ENCODE measurements around the gene TMEM168.
A peak's percentile ranks its signal among the peaks of the same experiment; 100 is the strongest.
"Not testable (repeated sequence)": the region's sequence is repeated elsewhere in the genome, so short reads cannot be mapped to it uniquely, and the experiment has no call there.

The TMEM168 gene, protein sequence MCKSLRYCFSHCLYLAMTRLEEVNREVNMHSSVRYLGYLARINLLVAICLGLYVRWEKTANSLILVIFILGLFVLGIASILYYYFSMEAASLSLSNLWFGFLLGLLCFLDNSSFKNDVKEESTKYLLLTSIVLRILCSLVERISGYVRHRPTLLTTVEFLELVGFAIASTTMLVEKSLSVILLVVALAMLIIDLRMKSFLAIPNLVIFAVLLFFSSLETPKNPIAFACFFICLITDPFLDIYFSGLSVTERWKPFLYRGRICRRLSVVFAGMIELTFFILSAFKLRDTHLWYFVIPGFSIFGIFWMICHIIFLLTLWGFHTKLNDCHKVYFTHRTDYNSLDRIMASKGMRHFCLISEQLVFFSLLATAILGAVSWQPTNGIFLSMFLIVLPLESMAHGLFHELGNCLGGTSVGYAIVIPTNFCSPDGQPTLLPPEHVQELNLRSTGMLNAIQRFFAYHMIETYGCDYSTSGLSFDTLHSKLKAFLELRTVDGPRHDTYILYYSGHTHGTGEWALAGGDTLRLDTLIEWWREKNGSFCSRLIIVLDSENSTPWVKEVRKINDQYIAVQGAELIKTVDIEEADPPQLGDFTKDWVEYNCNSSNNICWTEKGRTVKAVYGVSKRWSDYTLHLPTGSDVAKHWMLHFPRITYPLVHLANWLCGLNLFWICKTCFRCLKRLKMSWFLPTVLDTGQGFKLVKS

DNA sequence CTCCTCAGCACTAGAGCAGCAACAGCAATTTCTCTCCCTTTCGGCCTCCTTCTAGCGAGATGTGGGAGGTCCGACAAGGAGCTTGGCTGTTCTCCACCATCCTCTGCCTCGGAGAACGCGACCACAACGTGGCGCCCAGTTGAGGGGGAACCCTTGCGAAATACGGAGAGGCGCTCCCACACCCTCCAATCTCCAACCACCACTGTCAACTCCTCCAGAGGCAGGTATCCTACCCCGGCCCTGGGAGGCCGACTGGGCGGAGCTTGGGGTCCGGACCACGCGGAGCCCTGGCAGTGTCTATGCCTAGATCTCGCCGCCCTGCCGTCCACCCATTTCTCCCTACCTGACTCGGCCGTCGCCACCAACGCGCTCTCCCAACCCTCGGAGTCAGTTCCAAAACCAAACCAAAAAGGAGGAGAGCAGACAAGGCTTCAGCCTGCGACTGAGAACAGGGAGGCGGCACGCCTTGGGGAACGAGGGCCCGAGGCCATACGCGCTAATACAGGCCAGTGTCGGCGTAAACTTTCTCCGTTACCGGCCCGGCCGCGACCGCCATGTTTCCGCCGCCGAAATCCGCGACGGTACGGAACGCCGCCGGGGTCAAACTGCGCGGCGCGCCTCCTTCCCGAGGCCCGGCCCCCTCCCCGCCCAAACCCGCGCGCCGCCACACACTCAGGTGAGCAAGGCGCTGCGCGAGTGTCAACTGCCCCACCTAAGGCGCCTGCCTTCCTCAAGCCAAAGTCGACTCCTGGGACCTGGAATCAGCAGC lies at the start of gene TMEM168:
Gene TMEM168, minus strand, starts transcription at position 577 of the 769 bp plus-strand sequence. CDS start 5,568 bp downstream, outside the sequence.
- Histone ChIP-seq H3K4me3 (peak within 1 kb of the TSS; percentile 65), H3K27me3 (ENCODE audit: low read depth) (no peaks in the 10 kb centered on the region), H3K36me3 (replicated peaks) (no peaks in the 10 kb centered on the region), H3K4me1 (peaks cover 18% of the 10 kb centered on the region), H3K9me3 (no peaks in the 10 kb centered on the region)
- peak; percentile 67 to 83 for DNase-seq (ENCODE audit: low spot score in 2 of 2)
- in situ Hi-C loops (cut with MboI; ENCODE audit: low sequenced_read_pairs) = no loop called here

DNA sequence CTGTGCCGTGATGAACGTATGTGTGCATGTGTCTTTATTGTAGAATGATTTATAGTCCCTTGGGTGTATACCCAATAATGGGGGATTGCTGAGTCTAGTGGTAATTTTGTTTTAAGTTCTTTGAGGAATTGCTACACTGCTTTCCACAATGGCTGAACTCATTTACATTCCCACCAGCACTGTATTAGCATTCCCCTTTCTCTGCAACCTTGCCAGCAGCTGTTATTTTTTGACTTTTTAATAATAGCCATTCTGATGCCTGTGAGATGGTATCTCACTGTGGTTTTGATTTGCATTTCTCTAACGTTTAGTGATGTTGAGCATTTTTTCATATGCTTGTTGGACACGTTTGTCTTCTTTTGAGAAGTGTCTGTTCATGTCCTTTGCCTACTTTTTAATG lies 45.7 kb upstream of the TMEM168 start:
- H3K4me1 ChIP-seq; H3K27me3 ChIP-seq (ENCODE audit: low read depth); H3K4me3 ChIP-seq; H3K9me3 ChIP-seq; H3K36me3 ChIP-seq (replicated peaks); in situ Hi-C loops (cut with MboI; ENCODE audit: low sequenced_read_pairs): not testable (repeated sequence)
- peak in 1 of 2 experiments; percentile 4 for DNase-seq (ENCODE audit: low spot score in 2 of 2)

DNA sequence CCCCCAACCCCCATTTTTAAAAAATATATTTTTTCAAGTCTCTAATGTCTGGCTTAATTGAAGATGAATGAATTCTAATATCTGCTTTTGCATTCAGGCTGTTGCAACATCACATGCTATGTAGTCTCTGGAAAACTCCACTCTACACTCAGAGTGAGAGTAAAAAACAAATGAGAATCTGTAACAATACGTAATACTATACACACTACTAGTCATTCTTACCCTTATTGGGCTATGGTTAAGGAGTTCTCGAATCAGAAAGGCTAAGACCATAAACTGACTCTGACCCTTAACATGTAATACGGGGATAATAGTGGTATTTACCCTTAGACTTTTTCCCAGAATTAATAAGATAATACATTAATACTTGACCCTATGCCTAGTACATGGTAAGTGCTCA lies 42.9 kb upstream of the TMEM168 start:
- Histone ChIP-seq H3K9me3 (no peaks in the 10 kb centered on the region; the same call in 1 of the 2 replicates), H3K4me1 (no peaks in the 10 kb centered on the region), H3K27me3 (ENCODE audit: low read depth) (no peaks in the 10 kb centered on the region), H3K36me3 (replicated peaks) (no peaks in the 10 kb centered on the region), H3K4me3 (no peak overlapping the region)
- in situ Hi-C loops (cut with MboI; ENCODE audit: low sequenced_read_pairs) = no loop called here
- no peak for DNase-seq (ENCODE audit: low spot score in 2 of 2)

DNA sequence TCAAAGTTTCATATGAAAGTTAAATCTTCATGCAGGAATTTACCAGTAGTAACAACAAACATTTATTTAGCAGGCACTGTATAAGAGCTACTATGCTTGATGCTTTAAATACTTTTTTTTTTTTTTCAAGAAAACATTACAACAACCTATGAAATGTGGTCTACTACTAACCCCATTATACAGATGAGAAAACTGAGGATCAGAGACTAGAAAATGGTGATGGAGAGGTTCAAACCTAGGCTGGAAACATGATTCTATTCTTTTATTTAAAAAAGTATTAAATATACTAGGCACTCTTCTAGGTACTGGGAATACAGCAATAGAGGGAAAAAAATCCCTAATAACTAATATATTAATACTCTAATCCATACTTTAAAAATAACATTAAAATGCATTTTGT lies 40.6 kb upstream of the TMEM168 start:
- DNase-seq (ENCODE audit: low spot score in 2 of 2) = no peak
- Histone ChIP-seq H3K27me3 (ENCODE audit: low read depth) (no peaks in the 10 kb centered on the region), H3K4me1 (no peaks in the 10 kb centered on the region), H3K36me3 (replicated peaks) (no peaks in the 10 kb centered on the region), H3K4me3 (no peak overlapping the region), H3K9me3 (no peaks in the 10 kb centered on the region; the same call in 1 of the 2 replicates)
- in situ Hi-C loops (cut with MboI; ENCODE audit: low sequenced_read_pairs) = no loop called here

DNA sequence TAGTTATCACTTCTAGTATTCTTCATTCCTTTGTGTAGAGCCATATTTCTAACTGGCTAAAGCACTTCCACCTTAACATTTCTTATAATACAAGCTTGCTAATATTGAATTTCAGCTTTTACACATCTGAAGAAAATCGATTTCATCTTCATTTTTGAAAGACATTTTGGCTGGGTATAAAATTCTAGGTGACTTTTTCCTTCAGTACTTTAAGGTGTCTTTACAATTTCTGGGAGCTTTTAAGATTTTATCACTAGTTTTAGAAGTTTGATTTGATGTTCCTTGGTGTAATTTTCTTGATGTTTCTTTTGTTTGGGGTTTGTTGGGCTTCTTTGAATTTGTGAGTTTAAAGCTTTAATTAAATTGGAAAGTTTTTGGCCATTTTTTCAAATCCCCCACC lies 38.5 kb upstream of the TMEM168 start:
- no peaks in the 10 kb centered on the region for H3K27me3 ChIP-seq (ENCODE audit: low read depth)
- DNase-seq (ENCODE audit: low spot score in 2 of 2) = no peak
- no peaks in the 10 kb centered on the region for H3K4me1 ChIP-seq
- H3K36me3 ChIP-seq (replicated peaks) = no peaks in the 10 kb centered on the region
- no peaks in the 10 kb centered on the region; the same call in 1 of the 2 replicates for H3K9me3 ChIP-seq
- in situ Hi-C loops (cut with MboI; ENCODE audit: low sequenced_read_pairs) = no loop called here
- no peak overlapping the region for H3K4me3 ChIP-seq

DNA sequence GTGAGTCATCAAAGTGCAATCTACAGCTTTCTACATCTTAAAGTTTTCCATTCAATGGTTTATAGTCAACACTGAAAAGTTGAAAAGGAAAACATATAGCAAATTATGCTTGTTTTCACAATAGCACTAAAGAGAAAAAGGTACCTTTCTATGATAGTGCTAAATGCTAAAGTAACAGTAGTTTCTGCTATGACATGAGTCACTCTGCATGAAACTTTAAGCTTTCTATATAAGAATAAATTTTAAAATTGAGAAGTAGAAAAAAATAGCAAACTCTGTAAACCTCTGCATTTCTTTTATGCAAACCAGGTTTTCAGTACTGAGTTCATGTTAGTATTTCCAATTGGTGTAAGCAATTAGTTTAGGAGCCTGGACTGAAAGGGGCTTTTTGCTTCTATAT lies 31.2 kb upstream of the TMEM168 start:
- DNase-seq (ENCODE audit: low spot score in 2 of 2) = no peak
- H3K27me3 ChIP-seq (ENCODE audit: low read depth) = no peaks in the 10 kb centered on the region
- H3K4me1 ChIP-seq = no peaks in the 10 kb centered on the region; the same call in 1 of the 2 replicates
- no peaks in the 10 kb centered on the region for H3K36me3 ChIP-seq (replicated peaks)
- no peaks in the 10 kb centered on the region for H3K9me3 ChIP-seq
- in situ Hi-C loops (cut with MboI; ENCODE audit: low sequenced_read_pairs) = no loop called here
- H3K4me3 ChIP-seq = no peak overlapping the region

DNA sequence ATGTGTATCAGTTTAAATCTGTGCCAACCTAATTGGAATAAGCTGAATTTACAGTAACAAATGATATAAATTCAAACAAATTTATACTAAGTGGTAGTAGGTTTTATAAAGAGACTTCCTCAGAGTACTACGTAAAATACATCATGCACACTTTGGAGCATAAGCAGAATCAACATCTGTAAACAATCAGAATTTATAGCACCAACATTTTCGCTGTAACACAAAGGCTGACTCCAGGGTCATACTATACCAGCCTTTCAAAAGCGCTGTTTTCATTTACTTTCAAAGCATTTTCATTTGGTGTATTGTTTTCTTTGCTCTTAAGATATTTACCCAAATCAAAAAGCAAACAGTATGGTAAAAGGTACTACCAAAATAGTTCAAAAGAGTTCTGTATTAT lies 29.3 kb upstream of the TMEM168 start:
- Histone ChIP-seq H3K27me3 (ENCODE audit: low read depth) (no peaks in the 10 kb centered on the region), H3K4me1 (no peaks in the 10 kb centered on the region; the same call in 1 of the 2 replicates), H3K9me3 (no peaks in the 10 kb centered on the region), H3K36me3 (replicated peaks) (no peaks in the 10 kb centered on the region), H3K4me3 (no peak overlapping the region)
- DNase-seq (ENCODE audit: low spot score in 2 of 2) = no peak
- in situ Hi-C loops (cut with MboI; ENCODE audit: low sequenced_read_pairs) = no loop called here

DNA sequence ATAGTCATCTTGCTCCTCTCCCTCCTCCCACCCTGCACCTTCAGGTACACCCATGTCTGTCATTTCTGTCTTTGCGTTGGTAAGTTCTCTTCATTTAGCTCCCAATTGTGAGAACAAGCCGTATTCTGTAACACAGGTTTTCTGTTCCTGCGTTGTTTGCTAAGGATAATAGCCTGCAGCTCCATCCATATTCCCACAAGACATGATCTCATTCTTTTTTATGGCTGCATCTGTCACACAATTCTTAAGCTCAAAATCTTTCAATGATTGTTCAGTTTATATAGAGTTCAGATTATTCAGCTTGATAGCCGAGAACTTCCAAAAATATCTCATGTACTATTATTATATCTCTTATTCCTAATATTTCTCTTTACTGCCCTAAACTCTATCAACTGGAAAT lies 16.0 kb upstream of the TMEM168 start:
- no peaks in the 10 kb centered on the region; the same call in 1 of the 2 replicates for H3K27me3 ChIP-seq (ENCODE audit: low read depth)
- no peaks in the 10 kb centered on the region for H3K36me3 ChIP-seq (replicated peaks)
- in situ Hi-C loops (cut with MboI; ENCODE audit: low sequenced_read_pairs) = no loop called here
- H3K9me3 ChIP-seq = no peaks in the 10 kb centered on the region
- no peak for DNase-seq (ENCODE audit: low spot score in 2 of 2)
- no peaks in the 10 kb centered on the region for H3K4me1 ChIP-seq
- no peak overlapping the region for H3K4me3 ChIP-seq

DNA sequence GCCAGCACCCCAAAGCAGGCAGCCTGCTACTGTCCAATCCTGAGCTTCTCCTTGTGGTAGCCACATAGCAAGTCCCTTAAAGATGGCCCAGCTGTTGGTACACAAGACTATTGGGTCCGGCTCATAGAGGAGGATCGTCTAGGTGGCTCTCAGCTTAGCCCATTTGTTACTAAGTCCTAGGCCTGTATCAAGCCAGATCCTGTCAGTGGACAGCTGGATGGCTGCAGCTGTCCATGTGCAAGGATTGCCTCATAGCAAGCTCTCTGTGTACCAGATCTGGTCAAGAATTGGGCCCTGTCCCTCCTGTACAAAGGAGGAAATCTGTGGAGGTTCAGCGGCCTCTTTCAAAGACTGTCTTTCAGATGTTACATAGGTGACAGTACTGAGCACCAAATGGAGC lies 12.2 kb upstream of the TMEM168 start:
- H3K9me3 ChIP-seq = no peaks in the 10 kb centered on the region
- no peak overlapping the region for H3K4me3 ChIP-seq
- H3K27me3 ChIP-seq (ENCODE audit: low read depth) = no peaks in the 10 kb centered on the region; the same call in 1 of the 2 replicates
- H3K4me1 ChIP-seq = no peaks in the 10 kb centered on the region
- in situ Hi-C loops (cut with MboI; ENCODE audit: low sequenced_read_pairs) = no loop called here
- DNase-seq (ENCODE audit: low spot score in 2 of 2) = no peak
- H3K36me3 ChIP-seq (replicated peaks) = no peaks in the 10 kb centered on the region

DNA sequence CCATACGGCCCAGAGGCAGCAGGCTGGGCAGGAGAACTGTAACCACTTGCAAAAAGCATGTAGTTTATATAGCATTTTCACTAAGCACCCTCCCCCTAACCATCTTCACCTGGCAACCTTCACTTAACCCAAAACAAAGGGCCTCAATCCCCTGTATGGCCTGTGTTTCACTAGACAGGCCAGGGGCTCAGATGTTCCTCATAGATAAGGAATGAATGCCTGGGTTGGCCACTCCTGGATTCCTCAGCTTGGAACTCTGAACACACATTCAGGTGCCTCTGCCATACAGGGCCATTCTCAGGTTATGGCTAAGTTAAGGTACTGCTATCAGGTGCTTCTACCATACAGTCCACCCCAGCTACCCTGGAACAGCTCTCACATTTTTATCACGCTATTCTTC lies 10.3 kb upstream of the TMEM168 start:
- in situ Hi-C loops (cut with MboI; ENCODE audit: low sequenced_read_pairs) = no loop called here

DNA sequence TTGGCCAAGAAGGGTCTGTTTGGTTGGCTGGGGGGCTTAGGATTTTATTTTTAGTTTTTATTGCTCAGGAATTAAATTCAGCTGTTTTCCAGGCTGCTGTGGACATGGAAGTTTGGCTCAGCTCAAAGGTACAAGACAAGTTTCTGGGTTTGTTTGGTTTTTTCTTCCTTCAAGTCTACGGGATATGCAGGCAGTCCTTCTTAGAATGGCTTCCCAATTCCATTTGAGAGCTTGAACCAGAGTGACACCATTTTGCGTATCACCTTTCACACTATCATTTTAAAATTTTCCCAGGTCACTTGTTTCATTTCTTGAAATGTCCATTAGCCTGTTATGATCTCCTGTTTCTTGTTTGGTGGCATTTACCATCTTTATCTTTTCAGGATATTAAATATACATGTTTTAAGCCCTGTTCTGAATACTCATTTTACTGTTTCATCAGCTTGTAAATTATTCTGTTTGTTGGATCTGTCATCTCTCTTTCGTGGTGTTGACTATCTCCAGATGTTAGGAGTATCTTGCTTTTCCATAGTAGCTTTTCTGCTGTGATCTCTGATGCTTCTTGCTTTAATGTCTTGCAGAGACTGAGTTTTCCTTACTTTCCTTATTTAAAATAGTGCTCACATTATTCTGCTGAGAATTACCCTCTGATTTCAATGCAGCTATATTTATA lies 9.4 kb upstream of the TMEM168 start:
- Histone ChIP-seq H3K27me3 (ENCODE audit: low read depth) (no peaks in the 10 kb centered on the region), H3K4me1 (no peaks in the 10 kb centered on the region), H3K9me3 (no peaks in the 10 kb centered on the region), H3K4me3 (no peak overlapping the region), H3K36me3 (replicated peaks) (no peaks in the 10 kb centered on the region)
- in situ Hi-C loops (cut with MboI; ENCODE audit: low sequenced_read_pairs) = no loop called here
- DNase-seq (ENCODE audit: low spot score in 2 of 2) = no peak

More for the DNA sequence above, 10.3 kb upstream of the TMEM168 start:
- no peaks in the 10 kb centered on the region; the same call in 1 of the 2 replicates for H3K27me3 ChIP-seq (ENCODE audit: low read depth)
- no peak overlapping the region for H3K4me3 ChIP-seq
- H3K9me3 ChIP-seq = no peaks in the 10 kb centered on the region
- H3K36me3 ChIP-seq (replicated peaks) = no peaks in the 10 kb centered on the region
- H3K4me1 ChIP-seq = no peaks in the 10 kb centered on the region
- DNase-seq (ENCODE audit: low spot score in 2 of 2) = no peak

DNA sequence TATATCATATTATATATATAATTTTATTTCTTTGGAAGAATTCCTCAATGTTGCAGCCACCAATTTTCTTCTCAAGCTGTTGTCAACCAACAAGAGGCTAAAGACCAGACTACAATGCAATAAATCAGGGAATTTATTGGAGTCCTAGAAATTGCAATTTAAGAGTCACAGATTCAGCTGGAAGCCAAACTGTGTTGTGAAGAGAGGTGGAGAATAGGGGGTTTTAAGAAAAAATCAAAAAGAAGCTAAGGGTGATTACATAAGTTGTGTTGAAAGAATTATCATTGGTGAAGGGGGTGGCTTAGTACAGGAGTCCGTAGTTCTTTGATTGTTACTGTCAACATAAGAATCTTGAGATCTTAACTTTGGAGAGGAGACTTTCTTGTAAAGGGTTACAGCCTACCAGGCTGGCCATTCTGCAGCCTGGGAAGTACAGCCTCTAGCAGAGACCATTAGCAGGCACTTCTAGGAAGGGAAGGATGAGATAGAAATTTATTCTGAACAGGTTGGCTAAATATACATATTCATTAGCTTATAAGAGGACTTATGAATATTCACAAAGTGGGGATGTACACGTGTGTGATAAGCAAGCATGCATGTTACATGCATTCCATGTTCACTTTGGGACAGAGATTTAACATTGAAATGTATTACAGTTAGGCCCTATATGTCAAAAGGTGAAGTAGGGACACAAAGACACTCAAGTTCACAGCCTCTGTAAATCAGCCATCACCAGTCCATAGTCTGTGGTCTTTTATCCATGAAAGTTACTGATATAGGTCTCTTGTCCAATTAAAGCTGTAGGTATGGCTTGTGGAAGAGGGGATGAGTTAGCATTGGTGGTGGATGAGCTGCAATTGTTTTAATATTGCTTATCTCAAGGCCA lies 8.3 kb upstream of the TMEM168 start:
- Histone ChIP-seq H3K4me3 (no peak overlapping the region), H3K4me1 (no peaks in the 10 kb centered on the region), H3K27me3 (ENCODE audit: low read depth) (no peaks in the 10 kb centered on the region), H3K36me3 (replicated peaks) (no peaks in the 10 kb centered on the region), H3K9me3 (no peaks in the 10 kb centered on the region)
- in situ Hi-C loops (cut with MboI; ENCODE audit: low sequenced_read_pairs) = no loop called here
- no peak for DNase-seq (ENCODE audit: low spot score in 2 of 2)
